ENCODE data around the gene ZDHHC11.
"Not testable (repeated sequence)": the region's sequence is repeated elsewhere in the genome, so short reads cannot be mapped to it uniquely, and the experiment has no call there.

ZDHHC11 gene

DNA sequence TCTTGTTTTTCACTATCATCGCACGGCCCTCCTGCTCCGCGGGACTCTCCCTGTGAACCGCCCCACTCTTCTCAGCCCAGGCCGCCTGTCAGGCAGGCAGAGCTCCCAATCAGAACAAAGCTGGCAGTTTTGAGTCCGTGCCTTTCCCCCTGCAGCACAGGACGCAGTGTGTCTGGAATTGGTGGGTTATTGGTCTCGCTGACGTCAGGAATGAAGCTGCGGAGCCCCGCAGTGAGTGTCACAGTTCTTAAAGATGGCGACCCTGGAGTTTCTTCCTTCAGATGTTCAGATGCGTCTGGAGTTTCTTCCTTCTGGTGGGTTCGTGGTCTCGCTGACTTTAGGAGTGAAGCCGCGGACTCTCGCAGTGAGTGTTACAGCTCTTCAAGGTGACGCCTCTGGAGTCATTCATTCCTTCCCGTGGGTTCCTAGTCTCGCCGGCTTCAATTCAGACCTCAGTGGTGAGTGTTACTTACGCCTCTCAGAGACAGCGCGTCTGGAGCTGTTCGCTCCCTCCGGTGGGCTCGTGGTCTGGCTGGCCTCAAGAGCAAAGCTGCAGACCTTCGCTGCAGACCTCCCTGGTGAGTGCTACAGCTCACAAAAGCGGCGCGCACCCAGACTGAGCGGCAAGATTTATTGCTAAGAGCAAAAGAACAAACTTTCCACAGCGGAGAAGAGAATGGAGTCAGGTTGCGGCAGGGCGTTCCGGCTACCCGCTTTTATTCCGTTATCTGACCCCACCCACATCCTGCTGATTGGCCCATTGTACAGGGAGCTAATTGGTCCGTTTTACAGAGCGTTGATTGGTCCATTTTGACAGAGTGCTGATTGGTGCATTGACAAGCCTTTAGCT lies 73.7 kb downstream of the ZDHHC11 start:
- DNase-seq (ENCODE audit: low read depth in 2 of 2), result no peak

DNA sequence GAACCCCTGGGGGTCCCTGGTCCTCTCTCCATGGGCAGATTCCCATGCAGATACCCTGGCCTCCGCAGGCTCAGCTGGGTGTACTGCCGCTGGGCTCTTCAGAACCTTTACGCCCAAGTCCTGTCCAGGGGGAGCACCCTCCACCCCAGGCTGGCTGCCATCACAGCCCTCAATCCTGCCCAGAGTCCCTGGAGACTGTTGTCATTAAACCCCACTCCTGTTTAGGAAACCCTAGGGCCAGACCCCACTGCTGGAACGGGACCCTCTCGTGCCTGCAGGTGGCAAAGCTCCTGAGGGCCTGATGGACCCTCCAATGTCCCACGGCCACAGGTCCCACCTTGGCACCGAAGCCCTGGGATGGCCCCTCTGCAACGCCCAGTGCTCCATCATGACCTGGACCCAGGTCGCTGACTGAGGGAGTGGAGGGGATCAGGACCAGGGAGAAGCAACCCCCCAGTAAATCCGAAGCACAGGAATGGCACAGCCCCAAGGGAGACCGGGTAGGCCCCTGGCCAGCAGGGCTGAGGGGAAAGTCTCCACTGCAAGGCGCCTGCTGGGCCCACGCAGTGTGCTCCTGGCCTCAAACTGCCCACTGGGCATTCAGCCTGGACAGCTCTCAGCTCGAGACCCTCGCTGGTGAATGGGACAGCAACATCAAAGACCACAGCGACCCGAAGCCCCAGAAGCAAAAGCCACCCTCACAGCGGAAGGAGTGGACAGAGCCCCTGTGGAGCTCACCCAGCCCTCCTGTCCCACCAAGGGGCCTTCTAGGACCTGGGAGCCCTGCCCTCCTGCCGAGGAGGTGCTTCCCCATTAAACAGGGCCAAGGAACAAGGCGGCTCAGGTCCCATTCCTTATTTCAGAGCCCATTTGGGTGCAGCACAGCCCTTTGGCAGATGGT lies 74.6 kb downstream of the ZDHHC11 start:
- DNase-seq (ENCODE audit: low read depth in 2 of 2), result no peak

- not testable (repeated sequence) for DNase-seq (ENCODE audit: low read depth in 2 of 2)
Observed at GRCh38 chr5:775595-775960, 75.2 kb downstream of the ZDHHC11 start.

DNA sequence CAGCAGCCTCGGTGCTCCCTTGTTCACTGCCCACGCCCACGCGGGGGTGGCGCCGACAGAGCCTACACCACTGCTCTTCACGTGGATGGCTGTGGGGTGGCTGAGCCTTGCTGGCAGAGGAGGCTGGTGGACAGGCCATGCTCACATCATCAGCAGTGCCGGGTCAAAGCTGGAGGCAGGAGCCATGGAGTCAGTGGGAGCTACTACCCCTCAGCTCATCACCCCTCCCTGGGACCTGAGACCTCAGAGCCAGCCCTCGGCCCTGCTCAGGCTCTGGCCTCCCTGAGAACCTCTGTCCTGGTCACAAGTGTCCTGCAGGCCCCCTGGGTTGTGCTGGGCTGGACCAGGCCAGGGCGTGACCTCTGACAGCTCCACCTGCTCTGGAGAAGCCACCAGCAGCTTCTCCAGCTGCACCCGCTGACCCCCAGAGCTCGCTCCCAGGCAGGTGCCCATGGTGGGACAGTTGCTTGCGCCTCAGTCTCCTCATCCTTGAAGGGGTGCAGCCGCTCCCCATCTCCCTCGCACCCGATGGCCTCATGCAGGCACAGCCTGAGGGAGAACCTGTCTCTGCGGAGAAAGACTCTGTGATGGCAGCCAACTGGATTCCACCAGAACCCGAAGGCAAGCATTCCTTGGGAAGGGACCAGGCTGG lies 75.8 kb downstream of the ZDHHC11 start:
- not testable (repeated sequence) for DNase-seq (ENCODE audit: low read depth in 2 of 2)

DNA sequence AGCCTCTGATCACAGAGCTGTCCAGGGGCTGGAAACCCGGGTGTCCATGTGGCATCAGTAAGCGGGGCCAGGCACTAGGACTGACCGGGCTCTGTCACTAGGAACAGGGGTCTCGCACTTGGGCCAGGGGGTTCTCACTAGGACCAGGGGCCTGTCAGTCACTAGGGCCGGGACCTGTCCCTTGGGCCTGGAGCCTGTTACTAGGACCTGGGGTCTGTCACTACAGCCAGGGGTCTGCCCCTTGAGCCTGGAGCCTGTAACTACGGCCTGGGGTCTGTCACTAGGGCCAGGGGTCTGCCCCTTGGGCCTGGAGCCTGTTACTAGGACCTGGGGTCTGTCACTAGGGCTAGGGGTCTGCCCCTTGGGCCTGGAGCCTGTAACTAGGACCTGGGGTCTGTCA lies 76.5 kb downstream of the ZDHHC11 start:
- DNase-seq (ENCODE audit: low read depth in 2 of 2), result not testable (repeated sequence)

DNA sequence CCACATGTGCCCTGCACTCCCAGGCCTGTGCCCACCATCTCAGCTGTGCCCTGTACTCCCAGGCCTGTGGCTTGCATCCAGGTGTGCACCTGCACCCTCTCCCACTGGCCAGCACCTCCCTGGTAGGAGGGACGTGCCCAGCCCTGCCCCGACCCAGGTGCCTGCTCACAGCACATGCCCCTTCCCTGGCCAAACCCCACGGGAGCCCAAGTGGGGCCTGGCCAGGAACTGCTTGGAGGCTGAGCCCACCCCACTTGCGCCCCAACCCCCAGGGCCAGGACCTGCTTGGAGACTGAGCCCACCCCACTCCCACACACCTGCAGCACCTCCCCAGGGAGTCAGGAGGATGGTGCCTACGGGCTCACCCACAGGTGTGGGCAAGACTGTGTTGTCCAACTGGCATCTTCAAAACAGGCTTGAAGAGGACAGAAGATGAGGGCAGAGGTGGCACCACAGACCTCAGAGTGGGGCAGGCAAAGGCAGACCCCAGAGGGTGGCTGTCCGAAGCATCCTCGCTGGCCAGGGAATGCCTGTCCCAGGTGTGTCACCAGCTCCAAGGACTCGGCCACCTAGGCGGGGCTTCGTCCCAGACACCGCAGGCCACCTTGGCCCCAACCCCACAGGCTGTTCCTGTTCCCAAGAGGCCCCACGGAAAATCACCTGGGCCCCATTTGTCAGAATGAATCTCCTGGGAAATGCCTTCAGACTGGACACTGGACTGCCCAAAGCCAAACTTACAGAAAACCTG lies 77.1 kb downstream of the ZDHHC11 start:
- DNase-seq (ENCODE audit: low read depth in 2 of 2), result no peak

- not testable (repeated sequence) for DNase-seq (ENCODE audit: low read depth in 2 of 2)
Observed at GRCh38 chr5:772931-773330, 77.9 kb downstream of the ZDHHC11 start.

DNA sequence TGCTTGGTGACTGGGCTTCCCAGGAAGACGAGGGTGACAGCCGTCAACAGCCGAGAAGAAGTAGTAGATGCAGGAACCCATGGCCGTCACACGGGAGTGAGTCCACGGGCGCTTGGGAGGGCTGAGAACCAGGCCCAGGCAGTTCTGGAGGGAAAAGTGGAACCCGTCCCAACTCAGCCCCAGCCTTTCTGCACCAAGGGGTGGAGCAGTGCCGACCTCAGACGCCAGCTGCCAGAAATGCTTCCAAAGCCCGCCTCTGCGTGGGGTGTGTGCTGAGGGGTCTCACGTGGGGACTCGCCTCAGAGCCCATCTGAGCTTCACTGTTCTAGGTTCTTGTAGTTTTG lies 78.3 kb downstream of the ZDHHC11 start:
- DNase-seq (ENCODE audit: low read depth in 2 of 2), result not testable (repeated sequence)

DNA sequence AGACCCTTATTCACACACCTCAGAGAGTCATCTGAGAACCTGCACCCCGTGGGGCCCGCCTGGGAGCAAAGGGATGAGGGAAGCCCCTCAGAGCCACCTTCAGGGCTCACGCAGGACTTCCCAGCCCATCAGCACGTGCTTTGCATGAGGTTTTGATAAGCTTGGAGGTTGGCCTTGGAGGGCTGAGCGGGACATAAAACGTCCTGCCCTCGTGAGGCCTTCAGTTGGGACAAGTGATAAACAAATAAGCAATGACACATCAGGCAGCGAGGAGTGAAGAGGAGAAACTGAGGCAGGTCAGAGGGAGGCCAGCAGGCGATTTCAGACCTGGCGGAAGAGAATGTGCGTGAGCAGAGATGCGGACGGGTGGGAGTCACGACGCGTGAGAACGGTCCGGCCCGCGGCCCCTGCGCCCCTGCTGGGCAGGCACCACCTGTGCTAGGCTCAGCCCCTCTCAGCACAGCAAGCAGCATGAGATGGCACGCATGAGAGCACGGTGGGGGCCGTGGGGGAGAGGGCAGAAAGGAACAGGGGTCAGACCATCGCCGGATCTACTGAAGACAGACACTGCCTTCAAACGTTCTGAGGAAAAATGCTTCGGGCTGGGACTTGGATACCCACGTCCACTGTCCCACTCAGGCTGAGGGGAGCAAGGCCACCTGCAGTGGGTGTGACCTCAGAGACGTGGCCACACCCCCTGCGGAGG lies 78.8 kb downstream of the ZDHHC11 start:
- not testable (repeated sequence) for DNase-seq (ENCODE audit: low read depth in 2 of 2)

DNA sequence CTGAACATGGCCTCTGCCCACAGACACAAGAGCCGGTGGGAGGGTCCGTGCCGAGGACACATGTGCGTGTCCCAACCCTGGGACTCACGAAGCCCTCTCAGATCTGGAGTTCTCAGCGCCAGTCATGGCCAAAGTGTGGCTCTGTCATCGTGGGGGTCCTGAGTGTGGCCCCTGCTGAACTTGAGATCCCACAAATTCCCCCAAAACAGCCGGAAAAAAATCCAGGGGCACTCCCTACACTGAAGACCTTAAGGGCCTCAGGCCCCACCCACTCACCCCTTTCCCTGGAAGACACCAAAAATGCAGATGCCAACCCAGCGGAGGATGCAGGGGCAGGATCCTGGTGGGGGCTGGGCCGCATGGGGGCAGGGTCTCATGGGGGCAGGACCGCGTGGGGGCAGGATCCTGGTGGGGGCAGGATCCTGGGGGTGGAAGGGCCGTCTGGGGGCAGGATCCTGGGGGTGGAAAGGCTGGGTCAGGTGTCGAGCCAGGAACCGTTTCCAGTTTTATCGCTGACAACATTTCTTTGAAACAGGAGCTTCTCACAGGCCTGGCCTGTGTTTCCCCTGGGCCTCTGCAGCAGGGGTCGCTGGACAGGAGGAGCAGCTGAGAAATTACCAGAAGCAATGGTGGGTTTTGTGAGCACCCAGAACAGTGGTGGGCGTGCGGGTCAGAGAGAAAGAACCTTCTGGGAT lies 79.6 kb downstream of the ZDHHC11 start:
- DNase-seq (ENCODE audit: low read depth in 2 of 2), result not testable (repeated sequence)

GRCh38 chr5:770585-770984 lies 80.2 kb downstream of the ZDHHC11 start:
- not testable (repeated sequence) for DNase-seq (ENCODE audit: low read depth in 2 of 2)

- not testable (repeated sequence) for DNase-seq (ENCODE audit: low read depth in 2 of 2)
Observed at GRCh38 chr5:769485-770145, 81.2 kb downstream of the ZDHHC11 start.

DNA sequence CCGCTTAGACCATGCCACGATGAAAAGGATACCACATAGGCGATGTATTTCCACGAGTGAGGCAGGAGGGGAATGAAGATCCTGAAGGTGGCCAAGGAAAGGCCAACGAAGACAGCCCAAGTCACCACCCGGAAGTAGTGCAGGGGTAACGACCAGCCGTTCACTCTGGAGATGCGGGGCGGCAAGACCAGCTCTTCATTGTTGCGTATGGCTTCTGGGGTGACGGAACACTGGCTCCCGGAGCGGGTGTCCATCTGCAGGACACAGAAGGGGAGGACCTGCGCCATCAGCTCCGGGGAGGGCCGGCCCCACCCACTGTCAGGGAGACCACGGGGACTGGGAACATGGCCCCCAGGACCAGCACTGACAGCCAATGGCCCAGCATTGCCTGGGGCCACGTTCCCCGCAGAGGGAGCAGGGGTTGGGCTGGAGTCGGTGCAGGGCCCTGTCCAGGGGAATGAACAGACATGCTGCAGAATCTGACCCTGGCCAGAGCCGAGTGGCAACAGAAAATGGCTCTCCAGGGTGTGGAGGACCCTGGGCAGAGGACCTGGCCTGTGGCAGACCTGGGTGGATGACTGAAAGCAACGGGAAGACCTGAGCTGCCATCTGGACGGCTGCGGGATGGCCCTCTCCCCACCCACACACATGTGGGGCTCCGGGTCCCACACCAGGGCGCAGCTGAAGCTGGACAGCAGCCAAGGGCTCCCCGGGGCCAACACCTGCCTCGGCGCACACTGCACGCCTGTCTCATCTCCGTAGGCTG lies 83.9 kb downstream of the ZDHHC11 start:
- no peak for DNase-seq (ENCODE audit: low read depth in 2 of 2)

GRCh38 chr5:765948-766631 lies 84.7 kb downstream of the ZDHHC11 start:
- no peak for DNase-seq (ENCODE audit: low read depth in 2 of 2)

- no peak for DNase-seq (ENCODE audit: low read depth in 2 of 2)
Observed at GRCh38 chr5:763998-764781, 86.6 kb downstream of the ZDHHC11 start.

- no peak for DNase-seq (ENCODE audit: low read depth in 2 of 2)
Observed at GRCh38 chr5:763397-763796, 87.4 kb downstream of the ZDHHC11 start.

DNA sequence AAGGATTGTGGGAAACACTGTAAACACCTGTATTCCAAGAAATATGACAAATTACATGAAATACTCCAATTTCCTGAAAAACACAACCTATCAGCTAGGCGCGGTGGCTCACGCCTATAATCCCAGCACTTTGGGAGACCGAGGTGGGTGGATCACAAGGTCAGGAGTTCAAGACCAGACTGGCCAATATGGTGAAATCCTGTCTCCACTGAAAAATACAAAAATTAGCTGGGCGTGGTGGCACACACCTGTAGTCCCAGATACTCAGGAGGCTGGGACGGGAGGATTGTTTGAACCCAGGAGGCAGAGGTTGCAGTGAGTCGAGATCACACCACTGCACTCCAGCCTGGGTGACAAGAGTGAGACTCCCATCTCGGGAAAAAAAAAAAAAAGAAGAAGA lies 87.8 kb downstream of the ZDHHC11 start:
- not testable (repeated sequence) for DNase-seq (ENCODE audit: low read depth in 2 of 2)

Data from stimulated activated CD4-positive, alpha-beta T cell treated with anti-CD3 and anti-CD28 coated beads, Interleukin-4, amount 100 ng/mL, for 48 hours (primary cell).